Activated naive CD8-positive, alpha-beta T cell treated with anti-CD3 and anti-CD28 coated beads, Interleukin-2, amount 50 U/mL, for 24 hours (primary cell): ENCODE data around the gene CABLES2.

Source experiments
- ATAC-seq: fragments of 150-1000 bp; cut with Tn5 transposase; one replicate; pipeline ENCODE4 v1.10.0; 2021
- DNase-seq: peaks from one replicate; pipeline ENCODE4 v3.0.0; 2021
- H3K27ac Mint-ChIP-seq: one replicate; pipeline ENCODE4 v1.8.0; 2021; ENCODE audit warnings: mild to moderate bottlenecking, mixed read lengths
- H3K27me3 Mint-ChIP-seq: one replicate; pipeline ENCODE4 v1.8.0; 2021; ENCODE audit warnings: mixed read lengths
- H3K36me3 Mint-ChIP-seq: one replicate; pipeline ENCODE4 v1.8.0; 2021; ENCODE audit warnings: low read depth, mixed read lengths
- H3K4me1 Mint-ChIP-seq: one replicate; pipeline ENCODE4 v1.8.0; 2021; ENCODE audit warnings: mixed read lengths
- H3K4me3 Mint-ChIP-seq: one replicate; pipeline ENCODE4 v1.8.0; 2021; ENCODE audit warnings: mild to moderate bottlenecking, moderate library complexity, mixed read lengths
- H3K9me3 Mint-ChIP-seq: one replicate; pipeline ENCODE4 v1.8.0; 2021; ENCODE audit warnings: mixed read lengths

CABLES2 gene

DNA sequence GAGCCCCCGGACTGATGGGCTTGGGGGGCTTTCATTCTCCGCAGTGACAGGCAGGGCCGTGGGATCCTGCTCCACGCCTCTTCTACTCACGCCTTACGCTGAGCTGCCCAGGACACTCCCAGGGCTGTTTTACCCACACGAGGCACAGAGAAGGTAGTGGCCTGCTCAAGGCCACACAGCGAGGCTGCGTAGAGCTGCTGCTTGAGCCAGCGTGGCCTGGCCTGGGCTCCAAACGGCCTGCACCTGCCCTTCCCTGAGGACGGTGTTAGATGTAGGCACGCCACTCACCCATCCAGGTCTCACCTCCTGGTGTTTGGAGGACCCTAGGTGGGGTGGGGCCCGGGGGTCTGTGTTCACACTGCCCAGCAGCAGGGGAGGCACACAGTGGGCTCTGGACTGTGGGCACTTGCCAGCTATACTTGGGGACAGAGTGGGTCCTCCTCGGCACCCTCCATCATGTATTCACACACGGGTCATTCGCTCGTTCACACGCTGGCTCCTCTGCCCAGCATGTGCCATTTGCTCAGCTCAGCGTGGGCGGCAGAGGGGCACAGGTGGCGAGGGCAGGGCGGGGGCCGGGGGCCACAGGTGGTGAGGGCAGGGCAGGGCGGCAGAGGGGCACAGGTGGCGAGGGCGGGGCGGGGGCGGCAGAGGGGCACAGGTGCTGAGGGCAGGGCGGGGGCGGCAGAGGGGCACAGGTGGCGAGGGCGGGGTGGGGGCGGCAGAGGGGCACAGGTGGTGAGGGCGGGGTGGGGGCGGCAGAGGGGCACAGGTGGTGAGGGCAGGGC is 38.7 kb upstream of the CABLES2 start:
- Mint-ChIP-seq H3K4me1 (no peaks in the 10 kb centered on the region), H3K9me3 (no peaks in the 10 kb centered on the region), H3K4me3 (no peak overlapping the region), H3K36me3 (no peaks in the 10 kb centered on the region), H3K27me3 (peaks cover 5% of the 10 kb centered on the region), H3K27ac (no peak overlapping the region)
- DNase-seq, result no peak
- ATAC-seq, result no peak

DNA sequence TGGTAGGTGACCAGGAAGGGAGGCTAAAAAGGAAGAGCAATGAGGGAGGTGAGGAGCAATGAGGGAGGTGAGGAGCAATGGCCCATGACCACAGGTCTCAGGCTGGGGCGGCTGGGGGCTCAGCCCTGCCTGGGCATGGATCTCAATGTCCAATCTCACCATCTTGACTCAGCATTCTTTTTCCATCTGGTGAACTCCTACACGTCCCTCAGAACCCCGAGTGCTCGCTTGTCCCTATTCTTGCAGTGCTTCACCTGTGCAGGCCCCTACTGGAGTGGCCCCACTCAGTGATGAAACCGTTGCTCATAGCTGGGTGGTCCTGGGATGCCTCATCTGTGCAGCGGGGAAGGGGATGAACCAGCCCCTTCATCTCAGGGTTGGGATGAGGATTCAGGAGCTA is 37.2 kb upstream of the CABLES2 start:
- Mint-ChIP-seq H3K27ac (no peak overlapping the region), H3K36me3 (no peaks in the 10 kb centered on the region), H3K4me3 (no peak overlapping the region), H3K4me1 (no peaks in the 10 kb centered on the region), H3K9me3 (no peaks in the 10 kb centered on the region), H3K27me3 (peaks cover 5% of the 10 kb centered on the region)
- no peak for DNase-seq
- ATAC-seq, result no peak

DNA sequence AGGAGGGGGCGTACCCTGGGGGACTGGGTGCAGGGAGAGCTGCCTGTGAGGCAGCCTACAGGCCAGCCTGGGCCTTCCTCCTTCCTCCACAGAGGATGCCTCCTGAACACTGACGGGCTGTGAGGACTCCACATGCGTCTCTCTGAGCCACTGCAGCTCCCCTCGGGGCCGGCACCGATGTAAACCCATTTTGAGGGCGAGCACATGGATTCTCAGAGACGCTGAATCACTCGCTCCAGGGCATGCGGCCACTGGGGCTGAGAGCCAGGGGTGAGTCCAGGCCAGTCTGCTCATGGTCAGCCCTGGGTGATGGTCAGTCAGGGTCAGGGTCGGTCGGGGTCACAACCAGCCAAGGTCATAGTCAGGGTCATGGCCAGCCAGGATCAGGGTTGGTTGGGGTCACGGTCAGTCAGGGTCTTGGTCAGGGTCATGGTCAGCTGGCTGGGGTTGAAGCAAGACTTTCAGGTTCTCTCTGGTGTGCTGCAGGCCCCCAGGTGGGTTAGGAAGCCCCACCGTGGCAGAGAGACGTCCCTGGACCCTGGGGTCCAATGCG is 35.0 kb upstream of the CABLES2 start:
- Mint-ChIP-seq H3K27ac (no peak overlapping the region), H3K27me3 (peaks cover 4% of the 10 kb centered on the region), H3K36me3 (no peaks in the 10 kb centered on the region), H3K4me3 (no peak overlapping the region), H3K4me1 (no peaks in the 10 kb centered on the region), H3K9me3 (no peaks in the 10 kb centered on the region)
- DNase-seq (no peak), ATAC-seq (no peak)

DNA sequence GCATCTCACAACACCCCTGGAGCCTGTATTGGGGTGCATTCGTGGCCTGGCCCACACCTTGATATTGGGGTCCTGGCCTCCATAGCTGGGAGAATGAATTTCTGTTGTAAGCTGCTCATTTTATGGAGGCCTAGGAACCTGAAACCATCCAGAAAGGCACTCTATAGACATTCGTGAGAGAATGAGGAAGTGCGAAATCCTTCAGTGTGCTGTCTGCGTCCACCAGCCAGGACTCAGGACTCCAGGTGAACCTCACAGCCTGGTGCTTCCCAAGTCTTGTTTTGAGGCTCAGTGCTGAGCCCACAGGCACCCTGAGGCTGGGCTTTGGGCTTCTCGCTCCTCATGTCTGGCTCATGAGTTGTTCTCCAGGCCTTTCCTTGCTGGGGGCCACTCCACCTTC is 32.1 kb upstream of the CABLES2 start:
- DNase-seq (no peak), ATAC-seq (no peak)
- Mint-ChIP-seq H3K4me3 (no peak overlapping the region), H3K27me3 (peaks cover 22% of the 10 kb centered on the region), H3K27ac (no peak overlapping the region), H3K36me3 (no peaks in the 10 kb centered on the region), H3K9me3 (no peaks in the 10 kb centered on the region), H3K4me1 (no peaks in the 10 kb centered on the region)

DNA sequence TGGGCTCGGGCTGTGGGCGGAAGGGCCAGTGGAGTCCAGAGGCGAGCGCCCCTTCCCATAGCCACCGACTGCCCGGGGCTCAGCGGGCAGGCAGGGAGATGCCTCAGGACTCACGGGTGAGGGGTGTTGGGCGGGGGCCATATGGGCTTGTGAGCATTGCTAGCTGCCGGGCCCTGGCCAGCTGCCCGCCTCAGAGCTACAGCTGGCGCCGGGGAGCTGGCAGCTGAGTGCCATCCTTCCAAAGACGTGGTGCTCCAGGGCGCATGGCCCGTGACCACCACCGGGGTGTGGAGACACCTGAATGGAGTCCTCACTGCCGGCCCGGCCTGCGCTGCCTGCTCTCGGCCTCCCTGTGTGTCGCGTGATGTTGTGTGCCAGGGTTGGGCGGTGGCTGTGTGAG is 30.8 kb upstream of the CABLES2 start:
- DNase-seq, result no peak
- H3K4me3 Mint-ChIP-seq, result no peak overlapping the region
- no peak for ATAC-seq
- no peaks in the 10 kb centered on the region for H3K9me3 Mint-ChIP-seq
- no peak overlapping the region for H3K27ac Mint-ChIP-seq
- H3K36me3 Mint-ChIP-seq, result no peaks in the 10 kb centered on the region
- H3K27me3 Mint-ChIP-seq, result peaks cover 29% of the 10 kb centered on the region
- H3K4me1 Mint-ChIP-seq, result no peaks in the 10 kb centered on the region

DNA sequence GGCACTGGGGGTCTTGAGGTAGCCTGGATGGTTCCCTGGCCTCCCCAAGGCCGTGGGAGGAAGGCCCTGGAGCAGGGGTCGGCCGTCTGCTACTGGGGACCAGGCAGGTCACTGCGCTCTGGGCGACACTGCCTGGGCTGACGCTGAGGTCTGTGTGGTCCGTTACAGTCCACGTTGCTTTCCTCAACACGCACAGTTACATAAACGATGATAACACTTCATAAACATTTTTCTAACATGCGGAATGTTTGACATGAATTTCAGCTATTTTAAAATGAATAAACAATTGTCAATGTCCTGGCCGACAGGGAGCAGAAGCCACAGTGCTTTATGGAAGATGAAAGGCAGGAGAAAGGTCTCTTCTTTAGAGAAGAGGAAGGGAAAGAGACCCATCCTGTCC is 30.4 kb upstream of the CABLES2 start:
- no peaks in the 10 kb centered on the region for H3K9me3 Mint-ChIP-seq
- H3K27me3 Mint-ChIP-seq, result peaks cover 30% of the 10 kb centered on the region
- no peak overlapping the region for H3K4me3 Mint-ChIP-seq
- DNase-seq (no peak), ATAC-seq (no peak)
- no peaks in the 10 kb centered on the region for H3K4me1 Mint-ChIP-seq
- no peaks in the 10 kb centered on the region for H3K36me3 Mint-ChIP-seq
- no peak overlapping the region for H3K27ac Mint-ChIP-seq

DNA sequence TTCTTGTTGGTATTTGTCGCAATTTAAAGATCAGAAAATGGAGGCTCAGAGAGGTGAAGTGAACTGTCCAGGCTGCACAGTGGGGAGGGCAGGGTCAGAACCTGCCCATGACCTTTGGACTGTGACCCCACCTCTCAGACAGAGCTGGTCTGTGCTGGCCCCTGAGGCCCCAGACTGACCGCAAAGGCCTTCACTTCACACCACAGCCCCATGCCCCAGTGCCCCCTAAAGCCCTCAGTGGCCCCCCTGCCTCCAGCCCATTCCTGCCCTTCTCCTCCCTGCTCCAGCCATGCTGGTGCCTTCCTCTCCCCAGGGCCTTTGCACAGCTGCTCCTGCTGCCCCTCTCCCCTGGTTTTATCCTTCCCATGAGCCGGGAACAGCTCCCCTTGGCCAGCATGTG is 29.6 kb upstream of the CABLES2 start:
- Mint-ChIP-seq H3K27ac (no peak overlapping the region), H3K4me1 (no peaks in the 10 kb centered on the region), H3K27me3 (peaks cover 30% of the 10 kb centered on the region), H3K9me3 (no peaks in the 10 kb centered on the region), H3K36me3 (no peaks in the 10 kb centered on the region), H3K4me3 (no peak overlapping the region)
- ATAC-seq (no peak), DNase-seq (no peak)

DNA sequence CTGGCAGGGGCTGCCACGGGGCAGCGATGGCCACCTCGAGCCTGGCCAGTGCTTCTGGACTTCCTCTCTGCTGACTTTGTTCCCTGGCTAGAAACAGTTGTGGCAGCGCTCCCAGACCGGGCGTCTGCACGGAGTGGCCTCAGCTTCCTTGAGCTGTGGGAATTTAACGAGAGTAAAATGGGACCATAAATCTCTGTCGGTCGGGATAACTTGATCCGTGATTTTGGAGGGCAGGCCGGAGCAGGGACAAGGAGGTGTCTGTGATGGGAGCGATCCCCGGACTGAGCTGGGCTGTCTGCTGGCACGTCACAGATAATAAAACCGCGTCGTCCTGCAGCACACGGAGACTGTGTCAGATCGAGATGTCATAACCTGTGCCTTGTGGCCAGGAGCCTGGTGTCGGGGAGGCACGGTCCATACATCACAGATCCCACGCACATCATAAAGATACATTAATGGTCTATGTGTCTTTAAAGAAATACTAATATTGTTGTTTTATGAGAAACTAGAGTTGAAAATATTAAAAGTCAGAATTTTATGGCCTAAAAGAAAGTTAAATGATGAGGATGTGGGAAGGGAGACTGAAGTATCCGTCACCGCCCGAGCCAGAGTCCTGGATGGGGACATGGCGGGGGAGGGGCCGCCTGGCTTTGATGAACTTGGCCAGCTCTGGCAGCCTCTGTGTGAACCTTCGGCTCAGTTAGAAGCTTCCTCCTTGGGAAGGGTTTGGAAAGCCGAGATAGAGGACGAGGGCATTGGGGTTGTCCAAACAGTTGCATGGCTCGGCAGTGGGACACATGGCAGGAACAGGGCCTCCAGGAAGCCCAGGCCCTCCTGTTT is 26.8 kb upstream of the CABLES2 start:
- no peaks in the 10 kb centered on the region for H3K9me3 Mint-ChIP-seq
- peaks cover 31% of the 10 kb centered on the region for H3K27me3 Mint-ChIP-seq
- DNase-seq, result no peak
- ATAC-seq, result no peak
- H3K27ac Mint-ChIP-seq, result no peak overlapping the region
- no peak overlapping the region for H3K4me3 Mint-ChIP-seq
- no peaks in the 10 kb centered on the region for H3K36me3 Mint-ChIP-seq
- no peaks in the 10 kb centered on the region for H3K4me1 Mint-ChIP-seq

DNA sequence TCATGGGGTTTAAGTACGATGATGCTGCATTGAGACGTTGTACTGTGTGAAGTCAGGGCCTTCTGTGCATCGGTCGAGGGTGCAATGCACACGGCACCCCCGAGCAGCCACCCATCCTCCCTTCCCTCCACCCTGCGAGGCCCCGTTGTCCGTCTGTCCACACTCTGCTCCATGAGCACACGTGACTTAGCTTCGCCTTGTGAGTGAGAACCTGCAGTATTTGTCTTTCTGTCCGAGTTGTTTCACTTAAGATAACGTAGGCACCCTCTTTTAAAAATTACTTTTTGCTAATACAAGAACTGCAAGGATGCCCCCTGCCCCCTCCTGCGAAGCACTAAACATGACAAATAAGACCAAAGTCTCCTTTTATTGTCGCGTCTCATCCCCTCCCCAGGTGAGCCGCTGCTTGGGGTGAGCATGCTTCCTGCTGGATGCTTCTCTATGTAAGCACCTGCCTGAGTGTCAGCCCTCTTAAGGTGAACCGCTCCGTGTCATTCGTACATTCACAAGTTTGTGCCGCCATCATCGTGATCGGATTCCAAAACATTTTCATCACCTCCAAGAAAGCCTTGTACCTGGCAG is 23.9 kb upstream of the CABLES2 start:
- H3K27me3 Mint-ChIP-seq, result peaks cover 26% of the 10 kb centered on the region
- ATAC-seq (no peak), DNase-seq (no peak)
- H3K4me3 Mint-ChIP-seq, result no peak overlapping the region
- H3K4me1 Mint-ChIP-seq, result no peaks in the 10 kb centered on the region
- H3K36me3 Mint-ChIP-seq, result no peaks in the 10 kb centered on the region
- H3K27ac Mint-ChIP-seq, result no peak overlapping the region
- H3K9me3 Mint-ChIP-seq, result no peaks in the 10 kb centered on the region

DNA sequence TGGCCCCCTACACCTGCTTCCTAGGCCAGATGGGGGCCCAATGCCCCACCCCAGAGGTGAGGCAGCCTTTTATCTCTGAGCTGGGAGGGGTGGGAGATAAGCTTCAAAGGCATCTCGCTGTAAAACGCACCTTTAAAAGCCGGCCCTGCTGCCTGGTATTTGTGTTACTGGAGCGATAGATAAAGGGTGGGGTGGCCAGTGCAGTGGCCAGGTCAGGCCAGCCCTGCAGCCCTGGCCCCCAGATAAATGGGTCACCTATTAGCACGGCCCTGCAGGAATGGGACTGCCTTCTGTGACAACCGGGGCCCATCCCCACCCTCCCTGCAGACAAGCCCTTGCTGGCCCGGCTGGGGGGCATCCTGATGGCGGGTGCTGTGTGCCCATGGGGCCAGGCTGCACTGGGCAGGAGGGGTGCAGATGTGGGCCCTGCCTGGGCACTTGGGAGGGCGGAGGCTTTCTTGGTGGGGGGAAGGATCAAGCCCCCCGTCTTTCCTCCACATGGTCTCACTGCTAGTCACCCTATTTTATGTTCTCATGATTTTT is 23.3 kb upstream of the CABLES2 start:
- ATAC-seq (no peak), DNase-seq (no peak)
- Mint-ChIP-seq H3K36me3 (no peaks in the 10 kb centered on the region), H3K4me3 (no peak overlapping the region), H3K4me1 (no peaks in the 10 kb centered on the region), H3K27ac (no peak overlapping the region), H3K9me3 (no peaks in the 10 kb centered on the region), H3K27me3 (peaks cover 21% of the 10 kb centered on the region)

DNA sequence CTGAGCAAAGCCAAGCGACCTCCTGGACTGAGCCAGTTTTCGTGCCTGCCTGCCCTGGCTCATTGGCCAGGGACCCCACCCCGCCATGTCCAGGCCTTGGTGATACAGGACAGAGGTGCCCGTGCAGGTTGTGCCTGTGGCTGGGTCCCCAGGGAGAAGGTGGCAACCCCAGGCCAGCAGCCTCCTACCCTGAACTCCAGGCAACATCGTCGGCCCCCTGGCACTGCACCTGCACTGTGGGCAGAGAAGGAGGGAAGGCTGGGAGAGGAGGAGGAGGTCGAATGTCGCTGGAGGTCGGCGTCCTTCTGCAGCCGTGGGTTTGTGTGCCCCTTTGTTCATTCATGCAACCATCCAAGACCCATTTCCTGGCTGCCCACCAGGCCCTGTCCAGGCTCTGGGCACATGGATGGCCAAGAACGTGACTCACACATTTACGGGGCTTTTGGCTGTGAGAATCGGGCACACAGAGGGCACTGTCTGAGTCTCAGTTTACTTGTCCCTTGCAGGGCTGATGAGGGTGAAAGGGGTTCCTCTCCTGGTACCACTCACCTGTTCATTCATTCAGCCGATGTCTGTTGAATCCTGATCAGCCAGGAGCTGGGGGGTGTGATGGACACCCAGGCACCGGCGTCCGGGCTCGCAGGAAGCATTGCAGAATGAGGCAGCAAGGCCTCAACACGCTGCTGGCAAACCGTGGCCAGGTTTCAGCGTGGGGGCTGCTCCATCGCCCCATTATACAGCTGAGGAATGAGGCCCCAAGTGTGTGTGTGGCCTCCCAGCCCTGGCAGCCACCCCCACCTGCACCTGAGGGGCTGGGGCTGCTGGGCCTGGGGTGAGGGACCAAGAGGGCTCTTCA is 22.6 kb upstream of the CABLES2 start:
- DNase-seq, result no peak
- Mint-ChIP-seq H3K9me3 (no peaks in the 10 kb centered on the region), H3K27ac (no peak overlapping the region), H3K36me3 (no peaks in the 10 kb centered on the region), H3K4me1 (no peaks in the 10 kb centered on the region), H3K27me3 (peaks cover 15% of the 10 kb centered on the region), H3K4me3 (no peak overlapping the region)
- ATAC-seq, result no peak

DNA sequence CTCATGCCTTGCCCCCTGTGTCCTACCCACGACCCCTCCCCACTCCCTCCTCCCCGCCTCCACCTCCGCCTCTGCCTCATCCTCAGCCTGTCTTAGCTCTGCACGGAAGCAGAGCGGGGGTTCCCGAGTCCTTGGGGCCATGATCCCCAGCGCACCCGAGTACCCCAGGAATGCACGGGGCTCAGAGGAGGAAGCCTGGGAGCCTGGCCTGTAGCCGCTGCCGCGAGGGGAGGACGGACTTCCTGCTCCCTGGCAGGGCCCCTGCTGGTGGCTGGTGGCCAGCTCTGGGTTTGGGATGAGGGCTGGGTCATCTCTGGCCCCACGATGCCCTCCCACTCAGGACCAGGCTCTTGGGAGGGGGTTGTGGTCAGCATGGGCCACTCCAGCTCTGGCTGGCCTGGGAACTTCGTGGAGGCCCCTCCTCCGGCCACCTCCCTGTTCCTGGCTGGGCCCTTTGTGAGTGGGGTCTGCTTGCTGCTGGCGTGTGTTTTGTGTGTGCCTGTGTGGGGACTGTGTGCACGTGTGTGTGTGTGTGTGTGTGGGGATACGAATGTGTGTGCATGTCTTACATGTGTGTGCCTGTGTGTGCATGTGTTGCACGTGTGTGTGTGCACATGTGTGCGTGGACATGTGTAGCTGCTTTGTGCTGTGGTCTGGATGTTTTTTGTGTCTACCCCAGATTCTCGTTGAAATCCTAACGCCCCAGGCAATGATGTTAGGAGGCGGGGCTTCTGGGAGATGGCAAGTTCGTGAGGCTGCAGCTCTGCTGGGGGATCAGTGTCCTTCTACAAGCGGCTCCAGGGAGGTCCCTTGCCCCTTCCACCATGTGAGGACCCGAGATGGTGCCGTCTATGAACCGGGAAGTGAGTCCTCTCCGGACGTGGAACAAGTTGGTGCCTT is 21.6 kb upstream of the CABLES2 start:
- Mint-ChIP-seq H3K4me3 (no peak overlapping the region), H3K27ac (no peak overlapping the region), H3K27me3 (peaks cover 5% of the 10 kb centered on the region), H3K9me3 (no peaks in the 10 kb centered on the region), H3K36me3 (no peaks in the 10 kb centered on the region), H3K4me1 (no peaks in the 10 kb centered on the region)
- no peak for ATAC-seq
- no peak for DNase-seq

DNA sequence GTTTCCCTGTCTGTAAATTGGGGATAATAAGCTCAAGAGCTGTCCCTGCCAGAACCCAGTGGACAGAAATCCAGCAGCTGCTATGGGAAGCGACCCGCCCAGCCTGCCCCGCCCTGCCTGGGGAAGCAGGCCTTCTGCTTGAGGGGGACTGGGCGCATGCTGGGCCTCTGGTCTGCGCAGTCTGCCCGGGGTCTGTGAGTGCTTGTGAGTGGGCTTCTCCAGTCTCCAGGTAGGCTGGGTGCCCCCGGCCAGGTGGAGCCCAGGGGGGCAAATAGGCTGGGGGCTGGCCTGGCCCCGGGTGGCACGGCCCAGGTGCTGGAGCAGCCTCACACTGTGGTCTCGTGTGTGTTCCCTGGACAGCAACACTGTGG is 20.9 kb upstream of the CABLES2 start:
- no peak overlapping the region for H3K4me3 Mint-ChIP-seq
- no peaks in the 10 kb centered on the region for H3K9me3 Mint-ChIP-seq
- ATAC-seq (no peak), DNase-seq (no peak)
- no peak overlapping the region for H3K27ac Mint-ChIP-seq
- H3K4me1 Mint-ChIP-seq, result no peaks in the 10 kb centered on the region
- no peaks in the 10 kb centered on the region for H3K36me3 Mint-ChIP-seq
- H3K27me3 Mint-ChIP-seq, result peaks cover 4% of the 10 kb centered on the region
